Spinal cord (tissue), 10 donors: Measurements from ENCODE around the gene DCC. TPM values are rescaled to one million over a fixed set of nuclear protein-coding genes. Genes with fewer than 3 reads are reported as not detected.
"Not testable (repeated sequence)": the region's sequence is repeated elsewhere in the genome, so short reads cannot be mapped to it uniquely, and the experiment has no call there.

ENCODE experiments used
- DNase-seq, 6 donors: peaks; one replicate each; pipeline versions ENCODE4 v3.0.0 to v3.0.0-alpha.2; 2013 to 2015; ENCODE audit warnings: low spot score in 6 of 6, low read depth in 4 of 6
- H3K27ac ChIP-seq: one replicate; pipeline ENCODE4 v1.5.1; 2013; ENCODE audit warnings: low read depth, low read length, control low read depth
- H3K27me3 ChIP-seq: one replicate; pipeline ENCODE4 v1.6.1; 2013; ENCODE audit warnings: low read length; ENCODE audit not compliant: control insufficient read depth, insufficient read depth
- H3K36me3 ChIP-seq: one replicate; pipeline ENCODE4 v1.6.1; 2013; ENCODE audit warnings: low read length; ENCODE audit not compliant: control insufficient read depth, insufficient read depth
- H3K4me1 ChIP-seq: one replicate; pipeline ENCODE4 v1.6.1; 2013; ENCODE audit warnings: low read length; ENCODE audit not compliant: control insufficient read depth, insufficient read depth
- H3K4me3 ChIP-seq: one replicate; pipeline ENCODE4 v1.5.1; 2013; ENCODE audit warnings: low read depth, low read length, control low read depth
- H3K9me3 ChIP-seq: one replicate; pipeline ENCODE4 v1.6.1; 2013; ENCODE audit warnings: low read length; ENCODE audit not compliant: control insufficient read depth, insufficient read depth
- WGBS: methylation state at CpG from one replicate; pipeline ENCODE4 v1.1.5; 2013; ENCODE audit warnings: missing lambda C conversion rate; ENCODE audit not compliant: insufficient coverage; 5-methylcytosine and 5-hydroxymethylcytosine counted together
- polyA plus RNA-seq, 2 donors: library from polyadenylated mRNA; unstranded; fragments of 120-200 nt; gene quantifications; one replicate each; pipeline ENCODE4 v1.2.1, GENCODE V29; 2013; ENCODE audit not compliant: insufficient read length in 2 of 2
- total RNA-seq, 2 donors: library from RNA; depleted of rRNA in 1 of 2; stranded (reverse); fragments of 120-200 nt in 1 of 2; fragments of >200 nt in 1 of 2; gene quantifications; one replicate each; pipeline versions ENCODE4 v1.2.3 to v1.2.4, GENCODE V29; 2013 to 2014
- donor health status: healthy.

DCC gene
- total and polyA plus RNA-seq, 4 donors, result 13.8 to 27.3 (median 17.2) TPM

- Histone ChIP-seq H3K36me3 (no peaks in the 10 kb centered on the region), H3K9me3 (no peaks in the 10 kb centered on the region), H3K27ac (no peak overlapping the region), H3K4me1 (peaks cover 20% of the 10 kb centered on the region), H3K27me3 (peaks cover 6% of the 10 kb centered on the region), H3K4me3 (no peak overlapping the region)
- no peak for DNase-seq
These were observed 4.9 kb downstream of the DCC start for GRCh38 chr18:52344881-52345280.

DNA sequence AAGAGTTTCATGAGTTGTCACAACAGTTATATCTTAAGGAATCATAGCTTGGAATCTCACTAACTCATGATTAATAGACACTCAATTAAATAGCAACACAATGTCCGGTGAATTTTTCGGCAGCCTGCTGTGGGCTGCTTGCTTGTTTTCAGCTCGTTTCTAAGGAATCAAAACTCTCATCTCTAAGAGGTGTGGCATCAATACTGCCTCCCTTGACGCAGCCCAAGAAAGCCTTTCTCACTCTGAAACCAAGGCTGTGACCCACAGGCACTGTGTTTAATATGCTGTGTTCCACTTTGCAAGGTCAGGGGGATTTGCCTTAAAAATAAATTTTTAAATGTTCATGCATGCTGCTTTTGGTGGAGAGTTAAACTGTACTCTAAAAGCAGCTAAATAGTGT lies 5.4 kb downstream of the DCC start:
- WGBS, result 61% methylated on average over 3 of the region's 4 CpGs
- H3K27me3 ChIP-seq, result peaks cover 2% of the 10 kb centered on the region
- no peaks in the 10 kb centered on the region for H3K36me3 ChIP-seq
- DNase-seq, result no peak
- H3K27ac ChIP-seq, result no peak overlapping the region
- H3K9me3 ChIP-seq, result no peaks in the 10 kb centered on the region
- H3K4me3 ChIP-seq, result no peak overlapping the region
- peaks cover 16% of the 10 kb centered on the region for H3K4me1 ChIP-seq

GRCh38 chr18:52348209-52348608 lies 8.2 kb downstream of the DCC start:
- Histone ChIP-seq H3K27ac (no peak overlapping the region), H3K27me3 (no peaks in the 10 kb centered on the region), H3K4me3 (no peak overlapping the region), H3K9me3 (no peaks in the 10 kb centered on the region), H3K36me3 (no peaks in the 10 kb centered on the region), H3K4me1 (peaks cover 5% of the 10 kb centered on the region)
- WGBS, result no CpG with 5 or more reads among the region's 3 CpGs
- no peak for DNase-seq

DNA sequence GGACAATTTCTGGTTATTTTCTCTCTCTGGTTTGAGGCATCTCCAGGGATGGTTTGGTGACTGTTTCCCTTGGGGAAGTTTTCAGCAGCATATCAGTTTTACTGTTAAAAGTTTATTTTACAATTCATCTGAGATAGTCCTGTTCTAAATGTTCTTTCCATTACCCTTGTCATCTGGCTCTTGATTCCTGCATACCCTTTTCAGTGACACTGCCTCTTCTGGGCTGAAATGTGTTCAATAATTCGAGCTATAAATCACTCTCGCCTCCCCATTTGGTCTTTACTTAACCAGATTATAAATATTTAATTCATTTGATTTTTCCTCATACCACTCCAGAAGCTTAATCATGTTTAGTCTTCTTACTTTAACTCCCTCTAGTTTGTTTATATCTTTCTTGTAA lies 9.5 kb downstream of the DCC start:
- no CpG with 5 or more reads among the region's 2 CpGs for WGBS
- no peaks in the 10 kb centered on the region for H3K27me3 ChIP-seq
- H3K27ac ChIP-seq, result no peak overlapping the region
- no peaks in the 10 kb centered on the region for H3K9me3 ChIP-seq
- no peak for DNase-seq
- peaks cover 5% of the 10 kb centered on the region for H3K4me1 ChIP-seq
- H3K4me3 ChIP-seq, result no peak overlapping the region
- H3K36me3 ChIP-seq, result no peaks in the 10 kb centered on the region

GRCh38 chr18:52352920-52353319 lies 12.9 kb downstream of the DCC start:
- DNase-seq, result no peak
- Histone ChIP-seq H3K27ac (no peak overlapping the region), H3K9me3 (no peaks in the 10 kb centered on the region), H3K4me1 (peaks cover 5% of the 10 kb centered on the region), H3K4me3 (no peak overlapping the region), H3K27me3 (no peaks in the 10 kb centered on the region), H3K36me3 (no peaks in the 10 kb centered on the region)
- WGBS, result 80% methylated on average over 2 of the region's 3 CpGs

- no peaks in the 10 kb centered on the region for H3K36me3 ChIP-seq
- DNase-seq, result peak in 3 of 6 donors; percentile 17 to 71 (median 69)
- WGBS, result 10% methylated on average over 3 of the region's 4 CpGs
- peak overlapping the region; percentile 6 for H3K27ac ChIP-seq
- no peaks in the 10 kb centered on the region for H3K27me3 ChIP-seq
- H3K9me3 ChIP-seq, result no peaks in the 10 kb centered on the region
- H3K4me1 ChIP-seq, result peaks cover 5% of the 10 kb centered on the region
- no peak overlapping the region for H3K4me3 ChIP-seq
These were observed 13.6 kb downstream of the DCC start for GRCh38 chr18:52353589-52353988.

GRCh38 chr18:52363861-52364260 lies 23.9 kb downstream of the DCC start:
- H3K9me3 ChIP-seq, result no peaks in the 10 kb centered on the region
- H3K27ac ChIP-seq, result no peak overlapping the region
- no peaks in the 10 kb centered on the region for H3K4me1 ChIP-seq
- WGBS, result no CpG with 5 or more reads among the region's 1 CpG
- DNase-seq, result no peak
- H3K36me3 ChIP-seq, result no peaks in the 10 kb centered on the region
- H3K27me3 ChIP-seq, result no peaks in the 10 kb centered on the region
- no peak overlapping the region for H3K4me3 ChIP-seq

- 96% methylated on average over 22 of the region's 27 CpGs for WGBS
These were observed 26.9 kb downstream of the DCC start for GRCh38 chr18:52366851-52367250.

DNA sequence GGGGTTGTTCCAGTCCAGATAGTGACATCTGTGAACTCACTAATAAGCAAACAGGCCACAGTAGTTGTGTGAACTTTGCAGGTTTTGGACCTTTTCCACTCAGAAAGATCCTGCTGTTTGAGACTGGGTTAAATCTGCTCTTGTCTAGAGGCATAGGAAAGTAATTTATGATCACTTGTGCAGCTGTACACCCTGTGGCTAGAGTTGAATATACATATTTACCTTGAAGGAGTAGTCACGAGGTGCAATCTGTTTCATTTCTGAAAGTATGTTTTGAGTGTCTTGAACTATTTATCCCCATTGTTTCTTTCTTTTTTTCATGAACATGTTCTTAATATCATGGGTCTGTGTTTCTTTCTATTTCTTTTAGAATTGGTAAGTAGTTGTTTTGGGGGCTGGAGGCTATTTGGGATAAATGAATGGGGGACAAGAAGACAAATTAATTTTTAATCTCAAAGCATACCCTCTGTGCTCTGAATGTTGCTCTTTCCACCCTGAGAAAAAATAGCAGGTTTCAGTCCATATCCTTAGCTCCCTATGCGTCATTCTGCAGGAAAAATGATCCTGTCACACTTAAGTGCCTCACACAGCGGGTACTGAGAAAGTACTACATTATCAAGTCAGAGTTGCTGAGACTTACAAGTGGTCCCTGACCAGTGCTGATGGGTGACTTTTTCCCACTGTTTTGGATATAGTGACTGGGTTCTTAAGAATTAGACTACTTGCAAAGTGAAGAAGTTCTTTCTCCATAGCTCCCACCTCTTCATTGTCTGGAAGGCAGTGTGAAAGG lies 28.2 kb downstream of the DCC start:
- DNase-seq, result peak in 1 of 6 donors; percentile 58
- Histone ChIP-seq H3K9me3 (no peaks in the 10 kb centered on the region), H3K27me3 (no peaks in the 10 kb centered on the region), H3K27ac (no peak overlapping the region), H3K4me3 (no peak overlapping the region), H3K36me3 (no peaks in the 10 kb centered on the region), H3K4me1 (no peaks in the 10 kb centered on the region)
- 71% methylated on average over 1 of the region's 3 CpGs for whole genome bisulfite sequencing

More at GRCh38 chr18:52366851-52367250, 26.9 kb downstream of the DCC start:
- not testable (repeated sequence) for H3K4me3 ChIP-seq, H3K9me3 ChIP-seq, H3K27ac ChIP-seq, H3K36me3 ChIP-seq, H3K27me3 ChIP-seq, H3K4me1 ChIP-seq, DNase-seq

GRCh38 chr18:52370841-52371240 lies 30.8 kb downstream of the DCC start:
- no peaks in the 10 kb centered on the region for H3K4me1 ChIP-seq
- no peak overlapping the region for H3K4me3 ChIP-seq
- H3K36me3 ChIP-seq, result no peaks in the 10 kb centered on the region
- no peak for DNase-seq
- WGBS, result 82% methylated on average over 2 of the region's 2 CpGs
- H3K27ac ChIP-seq, result no peak overlapping the region
- H3K27me3 ChIP-seq, result no peaks in the 10 kb centered on the region
- no peaks in the 10 kb centered on the region for H3K9me3 ChIP-seq
